Measurements from ENCODE around the gene EPS8L3. TPM values are rescaled to one million over a fixed set of nuclear protein-coding genes. Genes with fewer than 3 reads are reported as not detected.

The EPS8L3 gene
- total and polyA plus RNA-seq, 9 of the 15 experiments (the other 6 are each of a cell fraction or from before 2014, with no cell fraction given): 0.09 to 0.42 (median 0.14) TPM; not detected in 5

DNA sequence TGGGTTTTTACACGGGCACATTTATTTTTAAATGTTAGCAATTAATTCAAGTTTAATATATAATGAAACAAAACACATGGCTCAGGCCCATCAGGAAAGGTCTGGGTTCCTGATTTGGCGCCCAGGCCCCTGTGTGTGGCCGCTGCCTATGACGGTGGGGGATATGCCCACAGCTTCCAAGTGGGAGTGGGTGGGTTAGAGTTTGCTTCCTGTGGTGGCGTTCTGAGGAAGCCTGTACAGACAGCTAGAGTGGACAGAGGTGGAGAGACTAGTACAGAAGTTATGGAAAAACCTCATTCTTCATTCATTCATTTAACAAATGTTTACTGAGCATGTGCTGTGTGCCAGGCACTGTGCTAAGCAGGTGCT is 22.4 kb upstream of the EPS8L3 start:
- DNase-seq (ENCODE audit: extremely low read depth in 1 of 4, low spot score in 3 of 4) (no peak), ATAC-seq (no peak), FAIRE-seq (no peak)
- Histone ChIP-seq H3K27me3 (ENCODE audit: control insufficient read depth in 2 of 2, insufficient read depth in 2 of 2, low read length in 2 of 2) (no peaks in the 10 kb centered on the region), H3K9ac (ENCODE audit: insufficient read depth in 1 of 2, low read depth in 2 of 2, low read length in 2 of 2) (no peak overlapping the region), H3K9me3 (replicated peaks; ENCODE audit: control insufficient read depth, insufficient read depth, low read depth, low read length) (no peaks in the 10 kb centered on the region; the same call in 1 of the 2 replicates), H2AFZ (ENCODE audit: low read depth, low read length) (peak overlapping the region; percentile 63; the same call in 1 of the 2 replicates), H3K9me1 (ENCODE audit: control insufficient read depth, insufficient read depth, low read length) (no peaks in the 10 kb centered on the region), H3K4me3 (no peak overlapping the region), H3K4me2 (ENCODE audit: insufficient read depth, low read length) (no peak overlapping the region), H4K20me1 (replicated peaks; ENCODE audit: control insufficient read depth, insufficient read depth, low read length) (no peaks in the 10 kb centered on the region), H3K4me1 (replicated peaks in 1 of 2; ENCODE audit: control insufficient read depth in 2 of 2, insufficient read depth in 2 of 2, low read length in 2 of 2) (peaks cover 28 to 34% of the 10 kb centered on the region in 2 experiments), H3K36me3 (ENCODE audit: control insufficient read depth, insufficient read depth, low read length) (no peaks in the 10 kb centered on the region), H3K79me2 (ENCODE audit: control insufficient read depth, insufficient read depth, low read length) (no peaks in the 10 kb centered on the region), H3K27ac (ENCODE audit: extremely low read depth, low read depth, low read length) (no peak overlapping the region)
- ChIA-PET CTCF (ENCODE audit: low intra/inter-chr PET ratio) (interaction anchor here (0.5 to 0.7 kb wide), 3 partner anchors 199 to 656 kb away, joined by 3 to 4 read pairs (median 3); no protein-coding TSS in a partner anchor), POLR2A (interaction anchor here (0.6 to 1.0 kb wide), 5 partner anchors 9 to 200 kb away, joined by 3 to 4 read pairs (median 3); no protein-coding TSS in a partner anchor)
- in situ Hi-C loops (cut with MboI) (no loop called here), intact Hi-C loops (cut with micrococcal nuclease) (no loop called here)
- WGBS (ENCODE audit: insufficient coverage, low coverage, missing lambda C conversion rate): 65% methylated on average over 5 of the region's 5 CpGs
- TF ChIP-seq, protein P1, sequence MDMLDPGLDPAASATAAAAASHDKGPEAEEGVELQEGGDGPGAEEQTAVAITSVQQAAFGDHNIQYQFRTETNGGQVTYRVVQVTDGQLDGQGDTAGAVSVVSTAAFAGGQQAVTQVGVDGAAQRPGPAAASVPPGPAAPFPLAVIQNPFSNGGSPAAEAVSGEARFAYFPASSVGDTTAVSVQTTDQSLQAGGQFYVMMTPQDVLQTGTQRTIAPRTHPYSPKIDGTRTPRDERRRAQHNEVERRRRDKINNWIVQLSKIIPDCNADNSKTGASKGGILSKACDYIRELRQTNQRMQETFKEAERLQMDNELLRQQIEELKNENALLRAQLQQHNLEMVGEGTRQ (CRISPR knock-in tag; IDR thresholded peaks at IDR 0.05): no peak
- TF ChIP-seq HNRNPH1 (optimal IDR thresholded peaks at IDR 0.05; ENCODE audit: low read depth, low read length) (no peak), THRAP3 (IDR thresholded peaks at IDR 0.05; ENCODE audit: borderline replicate concordance) (no peak), OTX1 (CRISPR knock-in tag; IDR thresholded peaks at IDR 0.05) (no peak), FOSL1 (tag; conservative IDR thresholded peaks at IDR 0.05) (no peak), GATA2 (CRISPR knock-in tag; IDR thresholded peaks at IDR 0.05) (no peak), NR2F6 (CRISPR knock-in tag; IDR thresholded peaks at IDR 0.05) (no peak), BCL6 (CRISPR knock-in tag; IDR thresholded peaks at IDR 0.05) (no peak), KAT7 (CRISPR knock-in tag; IDR thresholded peaks at IDR 0.05; ENCODE audit: borderline replicate concordance) (no peak), ZZZ3 (IDR thresholded peaks at IDR 0.05) (no peak), POLR2AphosphoS5 (IDR thresholded peaks at IDR 0.05; ENCODE audit: control insufficient read depth, insufficient read depth, low read depth, low read length) (no peak)
- TF ChIP-seq, protein P2, sequence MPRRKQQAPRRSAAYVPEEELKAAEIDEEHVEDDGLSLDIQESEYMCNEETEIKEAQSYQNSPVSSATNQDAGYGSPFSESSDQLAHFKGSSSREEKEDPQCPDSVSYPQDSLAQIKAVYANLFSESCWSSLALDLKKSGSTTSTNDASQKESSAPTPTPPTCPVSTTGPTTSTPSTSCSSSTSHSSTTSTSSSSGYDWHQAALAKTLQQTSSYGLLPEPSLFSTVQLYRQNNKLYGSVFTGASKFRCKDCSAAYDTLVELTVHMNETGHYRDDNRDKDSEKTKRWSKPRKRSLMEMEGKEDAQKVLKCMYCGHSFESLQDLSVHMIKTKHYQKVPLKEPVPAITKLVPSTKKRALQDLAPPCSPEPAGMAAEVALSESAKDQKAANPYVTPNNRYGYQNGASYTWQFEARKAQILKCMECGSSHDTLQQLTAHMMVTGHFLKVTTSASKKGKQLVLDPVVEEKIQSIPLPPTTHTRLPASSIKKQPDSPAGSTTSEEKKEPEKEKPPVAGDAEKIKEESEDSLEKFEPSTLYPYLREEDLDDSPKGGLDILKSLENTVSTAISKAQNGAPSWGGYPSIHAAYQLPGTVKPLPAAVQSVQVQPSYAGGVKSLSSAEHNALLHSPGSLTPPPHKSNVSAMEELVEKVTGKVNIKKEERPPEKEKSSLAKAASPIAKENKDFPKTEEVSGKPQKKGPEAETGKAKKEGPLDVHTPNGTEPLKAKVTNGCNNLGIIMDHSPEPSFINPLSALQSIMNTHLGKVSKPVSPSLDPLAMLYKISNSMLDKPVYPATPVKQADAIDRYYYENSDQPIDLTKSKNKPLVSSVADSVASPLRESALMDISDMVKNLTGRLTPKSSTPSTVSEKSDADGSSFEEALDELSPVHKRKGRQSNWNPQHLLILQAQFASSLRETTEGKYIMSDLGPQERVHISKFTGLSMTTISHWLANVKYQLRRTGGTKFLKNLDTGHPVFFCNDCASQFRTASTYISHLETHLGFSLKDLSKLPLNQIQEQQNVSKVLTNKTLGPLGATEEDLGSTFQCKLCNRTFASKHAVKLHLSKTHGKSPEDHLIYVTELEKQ (CRISPR knock-in tag; IDR thresholded peaks at IDR 0.05): no peak
- BruUV-seq (replicated peaks): no TSS peak
